Neural cell (in vitro differentiated cells): Measurements from ENCODE around the gene SLC15A2.

Experiments
- CTCF ChIP-seq: fragments of 450-650 bp; IDR thresholded peaks from 2 replicates; pipeline ENCODE4 v1.5.1; 2014; ENCODE audit warnings: antibody characterized with exemption, mild to moderate bottlenecking, moderate library complexity; ENCODE audit not compliant: poor library complexity, severe bottlenecking
- EZH2 ChIP-seq: fragments of 200-600, 300-800 bp; shearing (Covaris generic), sonication (generic); IDR thresholded peaks from 2 replicates; pipeline ENCODE4 v1.6.1; 2014; ENCODE audit warnings: antibody characterized with exemption, low read length, borderline replicate concordance, mild to moderate bottlenecking; ENCODE audit not compliant: insufficient read depth, poor library complexity, severe bottlenecking
- TAF1 ChIP-seq: IDR thresholded peaks from 2 replicates; pipeline ENCODE4 v1.6.1; 2012; ENCODE audit warnings: low read depth

GRCh38 chr3:121916189-121916588 is 22.0 kb downstream of the SLC15A2 start:
- TF ChIP-seq CTCF: no peak
- no peak for TF ChIP-seq TAF1
- TF ChIP-seq EZH2: no peak
